ENCODE measurements around the gene PPP4R1.

- TF ChIP-seq POLR2AphosphoS5 (IDR thresholded peaks at IDR 0.05; ENCODE audit: low read depth, low read length) (no peak), POLR2A (IDR thresholded peaks at IDR 0.05; ENCODE audit: low read depth, low read length) (no peak)
Measured at GRCh38 chr18:9574473-9575115, 39.8 kb downstream of the PPP4R1 start.
